Fibroblast of the aortic adventitia (primary cell): Measurements from ENCODE around the gene HIF1A. TPM values are rescaled to one million over a fixed set of nuclear protein-coding genes. Genes with fewer than 3 reads are reported as not detected.

Experiments
- DNase-seq: peaks from one replicate; pipeline ENCODE4 v3.0.0-alpha.2; 2010; ENCODE audit warnings: low read depth
- H3K4me3 ChIP-seq: 2 replicates; pipeline ENCODE4 v1.5.1; 2011; ENCODE audit warnings: low read depth, mild to moderate bottlenecking, control low read depth, low read length, moderate library complexity
- total RNA-seq: library from RNA; depleted of rRNA; stranded (reverse); fragments of >200 nt; gene quantifications from 2 replicates; pipeline ENCODE4 v1.2.3, GENCODE V29; 2012; ENCODE audit warnings: low replicate concordance
- TF ChIP-seq, protein P1 (sequence below): IDR thresholded peaks from 2 replicates; pipeline ENCODE4 v1.5.1; 2011; ENCODE audit warnings: mild to moderate bottlenecking, low read length, control low read depth, inconsistent platforms; ENCODE audit not compliant: insufficient read depth

Gene HIF1A
- total RNA-seq, result 258 and 553 TPM in 2 replicates

- peak within 1 kb of the TSS; percentile 93 for H3K4me3 ChIP-seq
- DNase-seq, result peak; percentile 99
- TF ChIP-seq, protein P1, sequence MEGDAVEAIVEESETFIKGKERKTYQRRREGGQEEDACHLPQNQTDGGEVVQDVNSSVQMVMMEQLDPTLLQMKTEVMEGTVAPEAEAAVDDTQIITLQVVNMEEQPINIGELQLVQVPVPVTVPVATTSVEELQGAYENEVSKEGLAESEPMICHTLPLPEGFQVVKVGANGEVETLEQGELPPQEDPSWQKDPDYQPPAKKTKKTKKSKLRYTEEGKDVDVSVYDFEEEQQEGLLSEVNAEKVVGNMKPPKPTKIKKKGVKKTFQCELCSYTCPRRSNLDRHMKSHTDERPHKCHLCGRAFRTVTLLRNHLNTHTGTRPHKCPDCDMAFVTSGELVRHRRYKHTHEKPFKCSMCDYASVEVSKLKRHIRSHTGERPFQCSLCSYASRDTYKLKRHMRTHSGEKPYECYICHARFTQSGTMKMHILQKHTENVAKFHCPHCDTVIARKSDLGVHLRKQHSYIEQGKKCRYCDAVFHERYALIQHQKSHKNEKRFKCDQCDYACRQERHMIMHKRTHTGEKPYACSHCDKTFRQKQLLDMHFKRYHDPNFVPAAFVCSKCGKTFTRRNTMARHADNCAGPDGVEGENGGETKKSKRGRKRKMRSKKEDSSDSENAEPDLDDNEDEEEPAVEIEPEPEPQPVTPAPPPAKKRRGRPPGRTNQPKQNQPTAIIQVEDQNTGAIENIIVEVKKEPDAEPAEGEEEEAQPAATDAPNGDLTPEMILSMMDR, result peak; percentile 21
Observed at GRCh38 chr14:61694830-61695694, at the start of gene HIF1A. TSS of gene HIF1A (plus strand) at chr14:61695513. CDS start at chr14:61695805, 292 bp downstream.

- H3K4me3 ChIP-seq, result no peak overlapping the region
- TF ChIP-seq, protein P1, result no peak
- peak; percentile 45 for DNase-seq
Observed at GRCh38 chr14:61646366-61647116, 48.8 kb upstream of the HIF1A start.

DNA sequence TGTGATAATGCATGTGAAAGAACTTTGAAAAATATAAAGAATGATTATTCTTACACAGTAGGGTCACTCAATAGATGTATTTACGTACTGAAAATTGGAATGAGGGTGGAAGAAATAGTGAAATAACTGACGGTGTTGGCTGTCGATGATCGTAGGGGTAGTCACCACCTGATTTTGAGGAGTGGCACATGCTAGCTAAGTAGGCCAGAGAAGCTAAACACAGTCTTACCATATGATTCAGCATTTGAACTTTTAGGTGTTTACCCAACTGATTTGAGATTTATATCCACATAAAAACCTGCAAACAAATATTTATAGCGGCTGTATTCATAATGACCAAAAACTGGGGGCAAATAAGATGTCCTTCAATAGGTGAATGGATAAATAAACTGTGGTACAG is 47.6 kb upstream of the HIF1A start:
- no peak overlapping the region for H3K4me3 ChIP-seq
- TF ChIP-seq, protein P1, result no peak

GRCh38 chr14:61648377-61648776 is 46.9 kb upstream of the HIF1A start:
- no peak overlapping the region for H3K4me3 ChIP-seq
- TF ChIP-seq, protein P1, result no peak
- DNase-seq, result no peak

More for the DNA sequence above, 47.6 kb upstream of the HIF1A start:
- no peak for DNase-seq

DNA sequence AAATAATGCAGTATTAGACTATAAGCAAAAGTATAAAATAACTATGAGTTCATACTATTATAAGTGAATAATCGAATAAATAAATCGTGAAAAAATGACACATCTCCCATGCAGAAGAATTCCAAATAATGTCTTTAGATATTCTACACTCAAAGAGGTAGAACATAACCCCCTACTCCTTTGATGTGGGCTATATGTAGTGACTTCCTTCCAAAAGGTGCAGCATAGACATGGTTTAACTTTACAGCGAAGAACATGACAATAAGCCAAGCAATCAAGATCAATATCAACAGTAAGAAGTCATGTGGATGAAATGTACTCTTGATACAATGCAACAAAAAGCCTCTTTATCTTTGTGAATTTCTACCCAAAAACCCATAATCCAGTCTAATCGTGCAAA is 46.0 kb upstream of the HIF1A start:
- TF ChIP-seq, protein P1, result no peak
- no peak for DNase-seq
- no peak overlapping the region for H3K4me3 ChIP-seq

- TF ChIP-seq, protein P1, result no peak
- H3K4me3 ChIP-seq, result no peak overlapping the region
- no peak for DNase-seq
Observed at GRCh38 chr14:61651355-61651754, 44.0 kb upstream of the HIF1A start.
